Fibroblast of pulmonary artery (primary cell): ENCODE data around the gene DCLK1.

Experiments used
- DNase-seq: peaks from one replicate; pipeline ENCODE4 v3.0.0-alpha.2; 2010; ENCODE audit warnings: low read depth
- H3K4me3 ChIP-seq: replicated peaks from 2 replicates; pipeline ENCODE4 v1.5.1; 2011; ENCODE audit warnings: low read depth, mild to moderate bottlenecking, control low read depth, low read length, moderate library complexity
- TF ChIP-seq, protein P1 (sequence below): IDR thresholded peaks from 2 replicates; pipeline ENCODE4 v1.5.1; 2011; ENCODE audit warnings: mild to moderate bottlenecking, control low read depth, low read length, inconsistent platforms; ENCODE audit errors: missing control alignments

Gene DCLK1

GRCh38 chr13:36147330-36147729 lies 16.1 kb upstream of the DCLK1 start:
- DNase-seq, result no peak
- no peak overlapping the region for H3K4me3 ChIP-seq
- TF ChIP-seq, protein P1, sequence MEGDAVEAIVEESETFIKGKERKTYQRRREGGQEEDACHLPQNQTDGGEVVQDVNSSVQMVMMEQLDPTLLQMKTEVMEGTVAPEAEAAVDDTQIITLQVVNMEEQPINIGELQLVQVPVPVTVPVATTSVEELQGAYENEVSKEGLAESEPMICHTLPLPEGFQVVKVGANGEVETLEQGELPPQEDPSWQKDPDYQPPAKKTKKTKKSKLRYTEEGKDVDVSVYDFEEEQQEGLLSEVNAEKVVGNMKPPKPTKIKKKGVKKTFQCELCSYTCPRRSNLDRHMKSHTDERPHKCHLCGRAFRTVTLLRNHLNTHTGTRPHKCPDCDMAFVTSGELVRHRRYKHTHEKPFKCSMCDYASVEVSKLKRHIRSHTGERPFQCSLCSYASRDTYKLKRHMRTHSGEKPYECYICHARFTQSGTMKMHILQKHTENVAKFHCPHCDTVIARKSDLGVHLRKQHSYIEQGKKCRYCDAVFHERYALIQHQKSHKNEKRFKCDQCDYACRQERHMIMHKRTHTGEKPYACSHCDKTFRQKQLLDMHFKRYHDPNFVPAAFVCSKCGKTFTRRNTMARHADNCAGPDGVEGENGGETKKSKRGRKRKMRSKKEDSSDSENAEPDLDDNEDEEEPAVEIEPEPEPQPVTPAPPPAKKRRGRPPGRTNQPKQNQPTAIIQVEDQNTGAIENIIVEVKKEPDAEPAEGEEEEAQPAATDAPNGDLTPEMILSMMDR, result no peak

- TF ChIP-seq, protein P1, result no peak
- peak; percentile 59 for DNase-seq
- H3K4me3 ChIP-seq, result no peak overlapping the region
These were observed 15.5 kb upstream of the DCLK1 start for GRCh38 chr13:36146511-36147269.

- TF ChIP-seq, protein P1, result no peak
- no peak overlapping the region for H3K4me3 ChIP-seq
- no peak for DNase-seq
These were observed 12.6 kb upstream of the DCLK1 start for GRCh38 chr13:36143738-36144137.

DNA sequence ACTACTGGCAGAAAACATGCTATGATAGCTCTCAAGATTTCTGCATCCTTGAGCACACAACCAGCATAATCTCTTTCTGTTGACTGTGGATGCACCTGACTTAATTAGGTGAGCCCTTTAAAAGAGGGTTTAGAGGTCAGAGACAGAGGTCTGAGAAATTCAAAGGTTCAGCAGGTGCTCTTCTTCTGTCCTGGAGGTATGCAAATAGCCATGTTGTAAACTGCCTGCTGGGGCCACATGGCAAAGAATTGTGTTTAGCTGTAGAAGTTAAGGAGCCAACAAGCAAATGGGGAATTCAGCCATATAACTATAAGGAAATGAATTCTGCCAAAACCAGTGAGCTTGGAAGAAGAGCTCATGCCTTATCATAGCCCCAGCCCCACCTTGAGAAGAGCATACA lies 11.6 kb upstream of the DCLK1 start:
- H3K4me3 ChIP-seq, result no peak overlapping the region
- DNase-seq, result no peak
- TF ChIP-seq, protein P1, result no peak

DNA sequence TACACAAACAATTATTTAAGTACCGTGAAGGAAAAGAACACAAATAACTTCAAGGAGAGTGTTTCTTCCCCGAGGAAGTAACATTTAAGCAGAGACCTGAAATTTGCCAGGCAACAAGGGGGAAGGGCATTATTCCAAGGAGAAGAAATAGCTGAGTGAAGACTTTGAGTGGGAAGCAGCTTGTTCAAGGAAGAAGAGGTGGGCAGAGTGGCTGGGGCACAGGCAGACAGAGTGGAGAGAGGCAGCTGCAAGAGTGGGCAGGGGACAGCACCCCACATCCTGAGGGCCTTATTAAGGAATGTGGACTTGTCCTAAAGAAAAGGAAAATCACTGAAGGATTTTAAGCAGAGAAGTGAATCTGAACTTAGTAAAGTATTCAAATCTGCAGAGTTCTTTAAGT lies 4.7 kb upstream of the DCLK1 start:
- TF ChIP-seq, protein P1, result no peak
- H3K4me3 ChIP-seq, result no peak overlapping the region
- DNase-seq, result no peak

DNA sequence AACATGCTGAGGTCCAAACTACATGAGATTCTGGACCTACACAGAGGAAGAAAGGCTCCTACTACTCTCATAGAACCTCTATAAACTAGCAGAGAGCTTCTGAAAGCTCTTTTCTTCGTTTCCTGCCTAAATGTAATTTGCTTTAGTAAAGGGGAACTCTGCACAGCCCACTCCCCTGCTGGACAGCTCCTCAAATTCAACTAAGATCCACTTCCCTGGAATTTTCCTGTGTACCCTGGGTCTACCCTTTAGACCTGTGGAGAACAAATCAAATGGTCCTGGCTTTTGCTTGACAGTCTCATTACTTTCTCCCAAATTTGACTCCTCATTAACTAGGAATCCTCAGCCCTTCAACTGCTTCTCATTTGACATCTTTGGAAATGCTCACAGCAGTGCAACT lies 3.5 kb upstream of the DCLK1 start:
- no peak for DNase-seq
- TF ChIP-seq, protein P1, result no peak
- H3K4me3 ChIP-seq, result no peak overlapping the region
